ENCODE results near the gene DNAJB6.

Gene DNAJB6

GRCh38 chr7:157336383-157337315 lies at the start of gene DNAJB6:
DNAJB6 (plus strand) TSS chr7:157337004; CDS start chr7:157358573, 21,569 bp downstream.
- peak; percentile 96 for DNase-seq

GRCh38 chr7:157291404-157292080 lies 45.3 kb upstream of the DNAJB6 start:
- DNase-seq, result no peak

GRCh38 chr7:157292258-157292657 lies 44.5 kb upstream of the DNAJB6 start:
- no peak for DNase-seq

- DNase-seq, result no peak
These were observed 43.9 kb upstream of the DNAJB6 start for GRCh38 chr7:157292770-157293412.

DNA sequence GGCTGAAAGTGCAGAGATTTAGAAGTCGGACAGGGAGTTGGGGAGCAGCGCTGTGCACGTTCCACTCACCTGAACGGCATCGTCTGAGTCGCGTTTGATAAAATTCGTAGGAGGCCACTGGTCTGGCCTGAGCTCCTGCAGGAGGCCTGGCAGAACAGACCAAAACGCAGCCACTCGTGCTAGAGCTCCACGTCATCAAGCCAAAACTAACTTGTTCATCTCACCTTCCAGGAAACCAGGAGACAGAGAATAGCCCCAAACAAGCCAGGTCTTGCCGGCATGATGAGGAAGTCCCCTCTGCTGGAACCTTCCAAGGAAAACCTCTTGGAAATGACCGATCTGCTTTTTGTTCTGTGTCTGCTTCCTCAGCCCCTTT lies 43.4 kb upstream of the DNAJB6 start:
- no peak for DNase-seq

DNA sequence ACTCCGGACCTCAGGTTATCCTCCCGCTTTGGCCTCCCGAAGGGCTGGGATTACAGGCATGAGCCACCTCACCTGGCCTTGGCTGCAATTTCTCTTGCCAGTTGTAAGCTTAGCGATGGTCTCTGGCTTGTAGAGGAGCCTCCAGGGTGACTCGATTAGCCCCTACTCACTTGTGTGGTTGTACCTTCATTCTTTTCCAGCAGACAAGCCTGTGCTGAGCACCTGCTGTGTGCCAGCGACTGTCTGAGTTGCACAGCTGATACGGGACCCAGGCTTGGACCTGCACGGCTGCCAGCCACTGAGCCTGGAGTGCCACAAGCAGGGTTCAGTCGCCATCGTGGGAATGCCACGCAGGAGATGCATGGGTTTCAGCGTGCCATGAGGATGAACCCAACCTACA lies 42.0 kb upstream of the DNAJB6 start:
- DNase-seq, result no peak

- DNase-seq, result no peak
These were observed 41.5 kb upstream of the DNAJB6 start for GRCh38 chr7:157295338-157295737.

GRCh38 chr7:157297185-157297584 lies 39.6 kb upstream of the DNAJB6 start:
- DNase-seq, result no peak

DNA sequence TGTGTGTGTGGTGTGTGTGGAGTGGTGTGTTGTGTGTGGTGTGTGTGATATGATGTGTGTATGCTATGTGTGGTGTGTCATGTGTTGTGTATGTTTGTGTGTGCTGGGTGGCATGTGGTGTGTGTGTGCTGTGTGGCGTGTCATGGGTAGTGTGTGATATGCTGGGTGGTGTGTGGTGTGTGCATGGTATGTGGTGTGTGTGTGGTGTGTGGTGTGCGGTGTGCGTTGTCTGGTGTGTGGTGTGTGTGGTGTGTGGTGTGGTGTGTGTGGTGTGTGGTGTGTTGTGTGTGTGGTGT lies 37.5 kb upstream of the DNAJB6 start:
- no peak for DNase-seq

- peak; percentile 71 for DNase-seq
These were observed 37.0 kb upstream of the DNAJB6 start for GRCh38 chr7:157299613-157300368.

- no peak for DNase-seq
These were observed 36.4 kb upstream of the DNAJB6 start for GRCh38 chr7:157300369-157300825.

DNA sequence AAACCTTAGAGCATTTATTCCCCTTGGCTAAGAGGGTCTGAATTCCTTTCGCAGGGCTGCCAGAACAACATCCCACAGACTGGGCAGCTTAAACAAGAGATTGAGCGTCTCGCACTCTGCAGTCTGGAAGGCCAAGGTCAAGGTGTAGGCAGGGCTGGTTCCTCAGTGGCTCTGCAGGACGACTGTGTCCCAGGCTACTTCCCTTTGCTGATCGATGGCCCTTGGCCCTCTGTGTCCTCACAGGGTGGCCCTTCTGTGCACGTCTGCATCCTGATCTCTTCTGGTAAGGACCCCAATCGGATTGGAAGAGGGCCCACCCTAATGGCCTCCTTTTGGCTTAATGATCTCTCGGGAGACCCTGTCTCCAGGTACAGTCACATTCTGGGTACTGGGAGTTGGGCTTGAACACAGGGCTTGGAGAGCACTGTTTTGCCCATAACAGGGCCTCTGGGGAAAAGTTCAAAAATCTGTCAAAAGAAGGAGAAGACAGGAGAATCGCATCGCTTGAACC lies 35.1 kb upstream of the DNAJB6 start:
- DNase-seq, result no peak

DNA sequence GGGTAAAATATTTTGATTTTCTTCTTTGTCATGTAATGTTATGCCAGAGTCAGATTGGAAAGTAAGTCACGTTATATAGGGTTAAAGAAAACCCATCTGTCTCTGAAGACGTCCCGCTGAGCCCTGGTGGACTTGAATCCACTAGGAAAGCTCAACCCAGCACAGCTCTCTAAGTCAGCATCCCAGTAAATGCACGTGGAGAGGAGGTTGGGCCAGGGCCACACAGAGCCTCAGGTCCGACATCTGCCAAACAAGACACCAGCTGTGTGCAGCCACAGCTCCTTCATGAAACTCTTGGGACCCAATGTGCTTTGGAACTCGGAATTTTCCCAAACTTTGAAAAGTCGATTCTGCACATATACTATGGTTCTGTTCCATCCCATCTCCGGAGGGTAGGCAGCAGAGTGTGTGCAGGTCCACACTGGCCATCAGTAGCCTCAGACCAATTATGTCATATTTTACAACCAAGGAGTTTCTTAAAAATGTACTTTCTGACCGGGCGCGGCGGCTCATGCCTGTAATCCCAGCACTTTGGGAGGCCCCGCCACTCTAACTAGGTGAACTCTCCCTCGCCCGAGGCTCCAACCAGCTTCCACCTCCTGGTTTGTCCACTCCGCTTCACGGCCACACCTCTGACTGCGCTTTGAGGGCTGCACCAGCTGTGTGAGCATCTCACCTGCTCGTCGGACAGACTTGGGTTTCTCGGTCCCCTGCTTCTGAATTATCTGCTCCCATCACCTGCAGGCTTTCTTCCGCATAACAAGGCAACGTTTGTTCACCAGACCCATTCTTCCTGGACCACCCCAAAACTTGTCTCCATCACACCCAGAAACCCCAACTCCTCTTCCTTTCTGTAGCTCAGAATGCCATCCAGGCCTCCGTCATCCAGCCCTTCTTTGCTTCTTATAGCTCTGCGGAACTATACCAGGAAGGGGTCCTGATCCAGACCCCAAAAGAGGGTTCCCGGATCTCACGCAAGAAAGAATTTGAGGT lies 29.7 kb upstream of the DNAJB6 start:
- DNase-seq, result no peak

DNA sequence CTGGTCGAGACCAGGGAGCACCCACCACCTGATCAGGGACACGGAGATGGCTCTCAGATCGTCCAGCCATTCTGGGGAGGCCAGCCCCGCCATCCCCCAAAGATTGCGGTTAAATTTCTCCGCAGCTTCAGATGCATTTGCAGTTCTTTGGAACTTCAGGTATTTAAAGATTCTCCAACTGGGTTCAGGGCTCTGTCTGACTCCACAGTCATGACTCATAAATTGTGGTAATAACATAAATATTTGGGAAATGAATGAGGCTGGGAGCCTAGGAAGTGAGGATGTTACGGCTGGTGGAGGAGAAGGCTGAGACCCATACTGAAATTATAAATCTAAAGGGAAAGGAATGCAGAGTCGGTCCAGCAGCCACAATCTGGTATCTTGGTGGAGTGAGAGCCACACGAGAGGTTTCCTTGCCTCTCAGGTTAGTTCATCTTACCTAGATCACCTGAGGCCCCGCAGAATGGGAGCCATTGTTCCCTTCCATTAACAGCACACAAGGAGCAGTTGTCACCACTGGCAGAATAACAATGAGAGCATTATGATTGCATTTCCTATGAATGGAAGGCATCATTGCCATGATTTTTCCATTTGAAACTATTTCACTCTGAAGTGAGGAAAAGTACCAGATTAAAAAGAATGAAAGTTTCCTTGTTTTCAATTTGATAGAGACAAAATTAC lies 26.7 kb upstream of the DNAJB6 start:
- DNase-seq, result no peak

GRCh38 chr7:157310676-157311185 lies 26.1 kb upstream of the DNAJB6 start:
- no peak for DNase-seq

DNA sequence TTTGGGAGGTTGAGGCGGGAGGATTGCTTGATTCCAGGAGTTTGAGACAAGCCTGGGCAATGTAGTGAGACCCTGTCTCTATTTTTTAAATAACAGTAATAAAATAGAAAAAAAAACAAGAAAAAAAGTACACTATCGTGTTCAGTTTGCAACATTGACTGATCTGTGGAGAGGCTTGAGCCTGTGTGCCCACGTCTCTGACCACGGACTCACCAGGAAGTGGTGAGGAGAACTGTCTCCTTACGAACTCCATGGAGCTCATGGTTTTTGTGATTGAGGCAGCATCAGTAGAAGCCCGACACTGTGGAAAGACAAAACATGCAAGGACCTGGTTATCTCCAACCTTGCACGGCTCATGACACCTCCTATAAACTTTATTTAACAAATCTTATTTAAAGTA lies 23.9 kb upstream of the DNAJB6 start:
- DNase-seq, result no peak

- no peak for DNase-seq
These were observed 23.2 kb upstream of the DNAJB6 start for GRCh38 chr7:157313645-157314044.

DNA sequence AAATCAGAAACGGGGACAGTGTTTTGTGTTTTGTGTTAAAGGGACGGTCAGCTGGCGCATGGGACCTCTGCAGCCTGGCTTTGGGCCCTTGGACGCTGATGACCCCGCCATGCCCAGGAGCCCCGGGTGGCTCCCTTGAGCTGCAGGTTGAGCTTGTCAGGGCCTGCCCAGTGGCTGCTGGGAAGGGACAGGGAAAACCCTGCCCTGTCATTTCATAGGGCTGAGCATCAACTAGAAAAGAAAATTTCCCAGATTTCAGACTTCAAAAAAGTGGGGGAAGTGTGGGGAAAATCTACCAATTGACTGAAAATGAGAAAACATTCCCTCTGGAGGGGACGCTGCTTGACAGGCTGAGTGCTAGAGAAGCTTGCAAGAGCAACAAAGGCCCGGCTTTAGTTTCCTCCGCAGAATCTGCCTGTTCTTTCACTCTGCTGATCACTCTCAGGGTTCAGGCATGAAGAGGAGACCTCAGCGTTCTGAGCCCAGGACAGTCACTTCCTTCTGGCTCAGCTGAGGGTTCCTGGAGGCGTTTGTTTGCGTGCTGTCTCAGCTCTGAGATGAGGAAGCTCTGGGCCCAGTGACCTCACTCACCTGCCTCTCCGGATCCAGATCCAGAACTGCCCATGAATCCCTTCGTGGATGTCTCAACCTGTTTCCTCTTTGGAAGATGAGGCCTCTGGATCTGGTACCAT lies 18.6 kb upstream of the DNAJB6 start:
- peak; percentile 40 for DNase-seq

GRCh38 chr7:157320608-157320980 lies 16.2 kb upstream of the DNAJB6 start:
- DNase-seq, result no peak

- DNase-seq, result no peak
These were observed 13.4 kb upstream of the DNAJB6 start for GRCh38 chr7:157323401-157323800.
